Ishikawa (cell line): ENCODE results near the gene FAM234B.

Experiments
- EP300 ChIP-seq: IDR thresholded peaks from 2 replicates; pipeline ENCODE4 v1.6.1; 2012; ENCODE audit warnings: borderline replicate concordance
- FOXM1 ChIP-seq: IDR thresholded peaks from 2 replicates; pipeline ENCODE4 v1.6.1; 2012; ENCODE audit warnings: low read depth, borderline replicate concordance
- RAD21 ChIP-seq: IDR thresholded peaks from 2 replicates; pipeline ENCODE4 v1.6.1; 2012; ENCODE audit warnings: low read depth
- TAF1 ChIP-seq: IDR thresholded peaks from 2 replicates; pipeline ENCODE4 v1.6.1; 2012; ENCODE audit warnings: low read depth, mild to moderate bottlenecking
- TF ChIP-seq, protein P1 (sequence below): IDR thresholded peaks from 2 replicates; pipeline ENCODE4 v1.6.1; 2012

DNA sequence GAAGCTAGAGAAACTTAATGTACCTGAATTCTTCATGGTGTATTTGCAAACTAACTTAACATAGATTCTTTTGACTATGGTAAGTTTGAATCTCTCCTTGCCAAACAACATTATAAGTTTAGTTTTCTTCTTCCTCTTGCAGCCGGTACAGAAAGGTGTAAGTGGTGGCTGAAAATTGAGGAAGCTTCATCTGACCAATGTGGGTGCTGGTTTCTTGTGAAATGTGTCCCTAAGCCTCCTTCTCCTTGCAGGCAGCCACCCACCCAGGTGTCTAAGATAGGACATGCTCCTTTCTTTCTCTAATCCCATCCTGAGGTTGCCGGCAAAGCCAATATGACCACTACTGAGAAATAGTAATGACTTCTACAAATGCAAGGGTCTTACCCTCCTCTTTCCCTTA lies 38.7 kb downstream of the FAM234B start:
- no peak for TF ChIP-seq RAD21
- TF ChIP-seq EP300 = no peak
- TF ChIP-seq, protein P1, sequence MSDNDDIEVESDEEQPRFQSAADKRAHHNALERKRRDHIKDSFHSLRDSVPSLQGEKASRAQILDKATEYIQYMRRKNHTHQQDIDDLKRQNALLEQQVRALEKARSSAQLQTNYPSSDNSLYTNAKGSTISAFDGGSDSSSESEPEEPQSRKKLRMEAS = no peak
- no peak for TF ChIP-seq FOXM1
- TF ChIP-seq TAF1 = no peak
